IPS-15b (cell line): ENCODE measurements around the gene ADGRB2.

Source experiments
- H3K27me3 ChIP-seq: one replicate; pipeline ENCODE4 v1.6.1; 2013; ENCODE audit warnings: low read length; ENCODE audit not compliant: control insufficient read depth, insufficient read depth
- H3K36me3 ChIP-seq: one replicate; pipeline ENCODE4 v1.6.1; 2013; ENCODE audit warnings: low read length; ENCODE audit not compliant: control insufficient read depth, insufficient read depth
- H3K4me1 ChIP-seq: one replicate; pipeline ENCODE4 v1.6.1; 2013; ENCODE audit warnings: mild to moderate bottlenecking, low read length; ENCODE audit not compliant: control insufficient read depth, insufficient read depth
- H3K4me3 ChIP-seq: one replicate; pipeline ENCODE4 v1.5.1; 2013; ENCODE audit warnings: low read depth, low read length
- H3K9ac ChIP-seq: one replicate; pipeline ENCODE4 v1.6.1; 2013; ENCODE audit warnings: low read depth, mild to moderate bottlenecking, low read length
- H3K9me3 ChIP-seq: one replicate; pipeline ENCODE4 v1.6.1; 2013; ENCODE audit warnings: mild to moderate bottlenecking, low read length; ENCODE audit not compliant: control insufficient read depth, insufficient read depth

ADGRB2 gene

DNA sequence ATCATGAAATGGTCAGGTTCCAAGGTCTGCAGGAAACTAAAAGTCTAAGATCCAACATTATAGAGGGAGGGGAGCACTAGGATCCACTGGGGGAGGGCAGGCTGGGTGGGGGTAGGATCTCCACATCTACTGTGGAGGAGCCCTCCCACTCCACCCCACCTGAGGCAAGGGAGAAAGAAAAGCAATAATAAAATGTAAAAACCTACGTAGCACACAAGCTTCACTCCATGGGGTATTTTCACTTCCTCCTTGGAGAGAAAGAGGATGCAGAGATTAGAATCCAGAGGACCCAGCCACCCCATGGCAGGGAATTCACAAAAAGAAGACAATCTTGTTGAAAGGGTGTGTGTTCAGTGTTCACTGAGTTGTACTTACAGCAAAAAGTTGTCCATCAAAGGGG lies 37.3 kb upstream of the ADGRB2 start:
- no peak overlapping the region for H3K4me3 ChIP-seq
- no peaks in the 10 kb centered on the region for H3K27me3 ChIP-seq
- H3K9ac ChIP-seq: no peak overlapping the region
- H3K36me3 ChIP-seq: no peaks in the 10 kb centered on the region
- peaks cover 6% of the 10 kb centered on the region for H3K4me1 ChIP-seq
- no peaks in the 10 kb centered on the region for H3K9me3 ChIP-seq

DNA sequence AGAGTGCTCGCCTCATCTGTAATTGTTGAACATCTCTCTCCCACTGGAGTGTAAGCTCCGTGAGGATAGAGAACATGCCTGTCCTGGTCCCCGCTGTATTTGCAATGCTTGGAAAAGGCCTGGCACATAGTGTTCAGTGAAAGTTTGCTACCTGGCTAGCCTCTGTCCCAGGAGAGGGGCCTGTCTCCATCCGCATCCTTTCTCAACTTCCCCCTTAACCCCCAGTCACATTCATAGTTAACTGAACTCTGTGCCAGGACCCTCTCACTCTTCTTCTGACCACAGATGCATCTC lies 36.5 kb upstream of the ADGRB2 start:
- Histone ChIP-seq H3K4me3 (no peak overlapping the region), H3K27me3 (no peaks in the 10 kb centered on the region), H3K9me3 (no peaks in the 10 kb centered on the region), H3K36me3 (no peaks in the 10 kb centered on the region), H3K9ac (no peak overlapping the region), H3K4me1 (peaks cover 6% of the 10 kb centered on the region)

DNA sequence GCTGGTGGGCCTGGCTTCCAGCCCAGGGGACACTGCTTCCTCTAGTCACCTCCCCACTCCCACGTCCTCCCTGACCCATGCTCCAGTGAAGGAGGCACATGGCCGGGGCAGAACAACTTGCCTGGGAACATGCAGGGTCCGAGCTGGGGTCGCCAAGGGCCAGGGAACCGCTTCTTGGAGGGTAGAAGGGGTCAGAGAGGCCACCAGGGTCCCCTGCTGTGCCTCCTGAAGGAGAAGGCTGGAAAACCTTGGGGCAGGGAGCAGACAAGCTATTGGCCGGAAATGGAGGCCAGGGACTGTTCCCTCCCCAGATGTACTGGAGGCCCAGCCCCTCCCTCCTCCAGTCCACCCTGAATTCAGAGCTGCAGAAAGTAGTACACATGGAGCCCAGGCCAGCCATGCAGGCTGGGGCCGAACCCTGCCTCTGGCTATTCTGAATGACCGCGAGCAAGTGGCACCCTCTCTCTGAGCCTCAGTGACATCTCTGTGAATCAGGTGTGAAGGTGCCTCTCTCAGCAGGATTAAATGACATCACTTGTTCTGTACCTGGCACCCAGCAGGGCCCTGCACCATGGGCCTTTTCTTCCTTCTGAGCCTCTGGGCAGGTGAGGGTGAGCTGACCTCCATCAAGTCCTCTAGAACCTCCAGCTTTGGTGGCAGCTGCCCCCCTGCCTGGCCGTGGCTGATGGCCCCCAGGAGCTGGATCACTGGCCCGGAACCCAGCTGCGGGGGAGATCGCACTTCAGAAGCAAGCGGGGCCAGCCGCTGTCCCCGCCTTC lies 35.9 kb upstream of the ADGRB2 start:
- H3K36me3 ChIP-seq: no peaks in the 10 kb centered on the region
- no peaks in the 10 kb centered on the region for H3K27me3 ChIP-seq
- H3K4me1 ChIP-seq: peaks cover 6% of the 10 kb centered on the region
- no peaks in the 10 kb centered on the region for H3K9me3 ChIP-seq
- H3K9ac ChIP-seq: no peak overlapping the region
- no peak overlapping the region for H3K4me3 ChIP-seq

DNA sequence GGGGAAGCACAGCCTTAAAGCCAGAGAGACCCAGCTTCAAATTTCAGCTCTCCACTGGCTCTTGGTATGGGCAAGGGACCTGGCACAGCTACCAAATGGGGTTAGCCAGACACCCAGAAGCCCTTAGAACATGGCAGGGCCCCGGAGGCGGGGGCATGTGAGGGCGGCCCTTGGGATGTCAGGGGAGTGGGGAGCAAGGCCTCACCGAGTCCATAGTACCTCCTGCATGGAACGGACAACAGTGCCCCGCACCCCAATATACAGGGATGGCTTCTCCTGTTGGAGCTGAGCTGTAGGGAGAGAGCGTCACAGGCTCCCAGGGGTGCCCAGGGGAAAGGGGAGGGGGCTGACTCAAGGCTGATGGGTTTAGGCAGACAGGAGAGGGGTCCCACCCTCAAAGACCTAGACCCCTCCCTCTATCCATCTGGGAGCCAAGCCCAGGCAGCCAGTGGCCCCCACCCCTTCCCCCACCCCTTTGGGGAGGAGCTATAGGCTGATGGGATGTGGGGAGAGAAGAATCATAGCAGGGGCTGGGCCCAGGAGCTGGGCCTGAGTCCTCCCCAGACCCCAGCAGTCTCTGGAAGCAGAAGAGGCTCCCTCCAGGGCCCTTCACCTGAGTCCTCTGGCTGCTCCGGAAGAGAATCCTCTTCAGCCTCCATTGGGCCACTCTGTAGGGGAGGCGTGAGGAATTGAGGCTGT lies 35.2 kb upstream of the ADGRB2 start:
- Histone ChIP-seq H3K4me3 (no peak overlapping the region), H3K36me3 (no peaks in the 10 kb centered on the region), H3K27me3 (no peaks in the 10 kb centered on the region), H3K9me3 (no peaks in the 10 kb centered on the region), H3K9ac (no peak overlapping the region), H3K4me1 (peaks cover 6% of the 10 kb centered on the region)

DNA sequence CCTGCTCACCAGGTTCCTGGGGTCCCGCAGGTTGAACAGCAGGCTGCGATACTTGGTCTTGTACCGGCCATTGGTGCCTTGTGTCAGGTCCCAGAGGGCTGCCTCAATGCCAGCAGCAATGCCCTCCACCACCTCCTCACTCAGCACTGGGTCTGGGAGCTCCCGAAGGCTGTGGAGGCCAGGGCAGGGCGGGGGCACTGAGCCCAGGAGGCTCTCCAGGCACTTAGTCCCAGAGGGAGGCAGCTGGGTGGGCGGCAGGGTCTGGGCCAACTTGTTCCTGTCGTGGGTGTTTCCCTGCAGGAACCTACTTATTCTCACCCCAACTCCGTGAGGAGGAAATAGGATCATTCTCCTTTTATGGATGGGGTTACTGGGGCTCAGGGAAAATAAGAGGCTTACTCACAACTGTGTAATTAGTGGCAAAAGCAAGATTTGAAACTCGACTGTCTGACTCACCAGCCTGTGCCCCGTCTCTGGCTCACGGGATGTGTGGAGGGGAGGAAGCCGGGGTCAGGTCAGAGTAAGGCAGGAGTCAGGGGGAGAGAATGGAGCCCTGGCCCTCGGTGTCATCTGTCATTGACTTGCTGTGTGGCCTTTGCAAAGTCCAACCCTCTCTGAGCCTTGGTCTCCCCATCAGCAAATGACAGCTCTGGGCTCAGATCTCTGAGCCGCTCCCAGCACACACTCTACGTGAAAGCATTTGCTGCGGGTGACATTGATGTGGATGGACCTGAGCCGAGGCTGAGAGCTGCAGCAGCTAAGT lies 34.5 kb upstream of the ADGRB2 start:
- Histone ChIP-seq H3K4me3 (no peak overlapping the region), H3K4me1 (peaks cover 6% of the 10 kb centered on the region), H3K9me3 (no peaks in the 10 kb centered on the region), H3K36me3 (no peaks in the 10 kb centered on the region), H3K9ac (no peak overlapping the region), H3K27me3 (no peaks in the 10 kb centered on the region)

DNA sequence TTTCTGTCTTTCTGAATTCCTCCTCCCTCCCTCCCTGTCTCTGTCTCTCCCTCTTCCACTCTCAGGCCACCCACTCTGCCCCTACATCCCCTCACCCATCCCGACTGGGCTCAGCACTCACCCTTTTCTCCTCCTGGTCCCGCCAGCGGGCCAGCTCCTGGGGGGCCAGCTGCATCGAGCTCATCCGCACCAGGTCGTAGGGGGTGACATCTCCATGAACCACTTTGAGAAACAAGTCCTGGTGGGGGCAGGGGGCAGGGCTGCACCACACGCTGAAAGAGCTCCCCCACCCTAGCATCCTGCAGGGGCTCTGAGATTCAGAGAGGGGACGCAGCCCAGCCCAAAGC lies 33.9 kb upstream of the ADGRB2 start:
- Histone ChIP-seq H3K27me3 (no peaks in the 10 kb centered on the region), H3K4me1 (peaks cover 6% of the 10 kb centered on the region), H3K9ac (no peak overlapping the region), H3K9me3 (no peaks in the 10 kb centered on the region), H3K36me3 (no peaks in the 10 kb centered on the region), H3K4me3 (no peak overlapping the region)

DNA sequence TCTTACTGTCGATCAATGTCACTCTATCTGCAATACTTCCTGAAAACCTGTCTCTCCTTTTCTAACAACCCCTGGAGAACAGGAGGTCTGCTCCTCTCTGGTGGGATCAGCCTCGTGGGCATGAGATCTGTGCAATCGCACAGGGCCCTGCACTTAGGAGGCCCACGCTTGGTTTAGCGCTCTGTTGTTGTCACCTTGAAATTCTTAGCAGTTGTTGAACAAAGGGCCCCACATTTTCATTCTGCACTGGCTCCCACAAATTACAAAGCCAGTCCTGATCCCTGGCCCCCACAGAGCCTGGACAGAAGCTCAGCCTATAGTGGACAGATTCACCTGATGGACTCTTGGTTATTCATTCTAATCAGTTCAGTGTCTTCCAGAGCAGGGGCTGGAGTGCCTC lies 33.1 kb upstream of the ADGRB2 start:
- H3K4me1 ChIP-seq: peaks cover 6% of the 10 kb centered on the region
- no peaks in the 10 kb centered on the region for H3K9me3 ChIP-seq
- no peaks in the 10 kb centered on the region for H3K27me3 ChIP-seq
- no peak overlapping the region for H3K4me3 ChIP-seq
- H3K36me3 ChIP-seq: no peaks in the 10 kb centered on the region
- no peak overlapping the region for H3K9ac ChIP-seq

DNA sequence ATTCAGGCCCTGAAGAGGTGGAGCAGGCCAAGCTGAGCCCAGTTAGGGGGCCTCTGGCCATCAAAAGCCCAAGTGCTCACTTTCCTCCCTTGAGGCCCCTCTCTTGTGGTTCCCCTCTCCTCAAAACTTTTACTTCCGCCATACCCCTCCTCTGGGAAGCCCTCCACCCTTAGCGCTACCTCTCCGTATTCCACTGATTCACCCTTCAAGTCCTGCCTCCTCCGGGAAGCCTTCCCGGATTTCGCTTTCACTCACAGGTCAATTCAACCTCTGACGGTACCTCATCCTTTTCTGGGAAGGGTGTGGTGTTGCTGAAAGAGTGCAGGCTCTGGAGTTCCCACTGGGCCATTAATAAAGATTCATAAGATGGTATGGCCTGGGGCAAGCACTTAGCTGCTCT lies 32.6 kb upstream of the ADGRB2 start:
- Histone ChIP-seq H3K27me3 (no peaks in the 10 kb centered on the region), H3K4me3 (no peak overlapping the region), H3K9me3 (no peaks in the 10 kb centered on the region), H3K36me3 (no peaks in the 10 kb centered on the region), H3K9ac (no peak overlapping the region), H3K4me1 (peaks cover 6% of the 10 kb centered on the region)

DNA sequence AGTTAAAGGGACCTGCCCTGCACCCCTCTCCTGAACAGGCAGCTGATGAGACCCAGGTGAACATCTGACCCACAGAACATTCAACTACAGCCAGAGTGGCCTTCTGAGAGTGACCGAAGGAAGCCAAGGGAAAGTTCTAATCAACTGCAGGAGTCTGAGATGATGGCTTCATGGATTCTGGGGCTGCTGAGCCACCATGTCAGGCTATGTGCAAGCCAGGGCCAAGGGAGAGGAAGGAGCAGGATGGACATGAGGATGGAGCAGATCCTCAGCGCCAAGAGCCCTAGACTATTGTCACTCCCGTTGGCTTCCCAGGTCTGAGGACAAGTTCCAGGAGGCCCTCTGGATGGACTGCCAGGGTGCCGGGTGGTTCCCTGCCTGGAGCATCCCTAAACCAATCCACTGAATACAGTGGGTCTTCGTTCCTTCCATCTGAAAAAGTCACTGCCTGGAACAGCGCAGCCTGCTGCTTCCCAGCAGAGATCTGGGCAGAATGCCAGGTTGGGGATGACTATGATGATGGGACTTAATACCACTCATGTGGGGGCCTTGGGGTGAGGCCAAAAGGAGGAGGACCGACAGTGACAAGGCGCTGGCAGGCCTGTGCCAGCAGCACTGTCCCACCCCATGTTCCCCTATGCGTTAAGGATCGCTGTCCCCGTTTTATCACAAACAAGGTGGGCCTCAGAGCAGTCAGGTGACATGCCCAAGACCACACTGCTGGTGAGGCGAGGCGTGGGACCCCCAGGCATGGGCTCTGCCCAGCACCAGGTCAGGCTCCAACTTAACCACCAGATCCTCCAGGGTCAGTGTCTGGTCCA lies 31.9 kb upstream of the ADGRB2 start:
- Histone ChIP-seq H3K27me3 (no peaks in the 10 kb centered on the region), H3K36me3 (no peaks in the 10 kb centered on the region), H3K4me3 (no peak overlapping the region), H3K9me3 (no peaks in the 10 kb centered on the region), H3K4me1 (peaks cover 3% of the 10 kb centered on the region), H3K9ac (no peak overlapping the region)

DNA sequence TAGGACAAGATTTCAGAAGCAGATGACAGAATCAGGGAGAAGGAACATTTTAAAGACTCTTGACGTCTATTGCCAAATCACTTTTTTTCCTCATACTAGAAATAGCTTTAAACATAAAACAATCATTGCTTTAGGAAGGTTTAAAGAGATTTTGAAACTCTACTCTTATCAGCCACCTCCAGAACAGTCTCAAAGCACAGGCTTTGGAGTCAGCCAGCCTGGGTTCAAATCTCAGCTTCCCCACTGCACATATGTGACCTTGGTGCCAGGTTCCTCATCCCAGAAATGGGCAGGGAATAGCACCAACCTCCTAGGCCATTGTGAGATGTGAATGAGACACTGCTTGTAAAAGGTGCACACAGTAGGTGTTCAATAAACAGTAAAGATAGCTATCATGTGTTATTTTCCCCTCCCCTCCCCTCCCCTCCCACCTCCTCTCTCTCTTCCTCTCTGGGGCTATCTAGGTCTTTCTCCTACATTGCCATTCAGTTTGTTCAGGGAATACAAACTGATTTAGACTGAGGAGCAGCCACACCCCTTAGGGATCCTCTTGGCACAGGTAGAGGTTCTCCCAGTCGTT lies 31.0 kb upstream of the ADGRB2 start:
- H3K4me1 ChIP-seq: peaks cover 3% of the 10 kb centered on the region
- no peak overlapping the region for H3K9ac ChIP-seq
- no peak overlapping the region for H3K4me3 ChIP-seq
- H3K36me3 ChIP-seq: no peaks in the 10 kb centered on the region
- no peaks in the 10 kb centered on the region for H3K9me3 ChIP-seq
- no peaks in the 10 kb centered on the region for H3K27me3 ChIP-seq

DNA sequence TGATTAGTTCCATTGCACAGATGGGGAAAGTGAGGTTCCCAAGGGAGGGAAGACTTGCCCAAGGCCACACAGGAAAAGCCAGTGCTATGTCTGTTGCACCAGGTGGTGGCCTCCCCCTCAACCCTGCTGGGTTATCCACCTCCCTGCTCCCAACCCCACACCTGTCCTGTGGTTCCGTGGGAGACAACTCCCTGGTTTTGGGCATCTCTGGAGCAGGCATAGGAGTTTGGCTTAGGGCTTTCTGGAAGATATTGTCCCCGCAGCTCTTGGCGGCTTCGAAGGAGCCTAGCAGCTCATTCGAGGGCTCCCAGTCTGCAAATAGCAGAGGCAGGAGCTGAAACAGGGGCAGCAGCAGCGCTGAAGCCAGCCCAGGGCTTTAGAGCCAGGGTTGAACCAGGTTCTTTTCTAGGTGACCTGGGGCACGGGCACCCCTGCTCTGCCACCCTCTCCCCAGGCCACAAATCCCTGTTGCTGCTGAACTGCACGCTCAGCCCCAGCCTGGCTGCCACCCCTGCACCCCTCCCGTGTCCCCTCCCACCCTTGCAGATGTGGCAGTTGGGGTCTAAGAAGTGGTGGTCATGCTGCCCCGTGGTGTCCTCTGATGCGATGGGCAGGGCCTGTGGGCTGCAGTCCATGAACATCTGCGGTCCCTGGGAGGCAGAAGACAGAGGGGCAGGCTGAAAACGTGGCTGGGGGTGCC lies 29.6 kb upstream of the ADGRB2 start:
- no peak overlapping the region for H3K9ac ChIP-seq
- no peaks in the 10 kb centered on the region for H3K9me3 ChIP-seq
- H3K4me1 ChIP-seq: no peaks in the 10 kb centered on the region
- H3K4me3 ChIP-seq: no peak overlapping the region
- no peaks in the 10 kb centered on the region for H3K36me3 ChIP-seq
- H3K27me3 ChIP-seq: no peaks in the 10 kb centered on the region
